ENCODE measurements around the gene UGGT1.

Gene UGGT1

DNA sequence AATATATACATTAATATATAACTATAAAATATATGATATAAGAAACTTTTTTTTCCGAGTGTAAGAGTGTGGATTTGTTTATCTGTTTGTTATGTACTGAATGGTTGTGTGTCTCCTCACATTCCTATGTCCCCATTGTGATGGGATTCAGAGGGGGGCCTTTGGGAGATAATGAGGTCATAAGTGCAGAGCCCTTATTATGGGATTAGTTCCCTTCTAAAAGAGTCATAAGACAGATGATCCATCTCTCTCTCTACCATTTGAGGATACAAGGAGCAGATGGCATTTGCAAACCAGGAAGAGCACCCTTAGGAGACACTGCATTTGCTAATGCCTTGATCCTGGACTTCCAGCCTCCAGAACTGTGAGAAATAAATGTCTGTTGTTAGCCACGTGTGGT is 32.9 kb upstream of the UGGT1 start:
- Histone ChIP-seq H3K4me2 (ENCODE audit: low read length) (no peak overlapping the region), H3K9me3 (ENCODE audit: control insufficient read depth, insufficient read depth, low read length) (no peaks in the 10 kb centered on the region), H4K20me1 (ENCODE audit: control insufficient read depth, insufficient read depth, low read depth, low read length) (no peaks in the 10 kb centered on the region), H3K4me1 (ENCODE audit: control insufficient read depth, low read length) (no peaks in the 10 kb centered on the region), H3K79me2 (ENCODE audit: control insufficient read depth, low read length) (no peaks in the 10 kb centered on the region), H3K27ac (ENCODE audit: low read depth, low read length) (no peak overlapping the region), H3K4me3 (ENCODE audit: low read length) (no peak overlapping the region), H3K9me2 (replicated peaks; ENCODE audit: control insufficient read depth, low read length) (no peaks in the 10 kb centered on the region), H3K36me3 (ENCODE audit: control insufficient read depth, low read length) (no peaks in the 10 kb centered on the region), H3K27me3 (ENCODE audit: control insufficient read depth, low read length) (0 out of 2 replicates have a peak, but pooled peaks cover 6% of the 10 kb centered on the region), H3F3A (ENCODE audit: control insufficient read depth, insufficient read depth) (no peaks in the 10 kb centered on the region)
- TF ChIP-seq EZH2phosphoT487 (IDR thresholded peaks at IDR 0.05; ENCODE audit: borderline replicate concordance, low read length) = no peak
- TF ChIP-seq, protein P1, sequence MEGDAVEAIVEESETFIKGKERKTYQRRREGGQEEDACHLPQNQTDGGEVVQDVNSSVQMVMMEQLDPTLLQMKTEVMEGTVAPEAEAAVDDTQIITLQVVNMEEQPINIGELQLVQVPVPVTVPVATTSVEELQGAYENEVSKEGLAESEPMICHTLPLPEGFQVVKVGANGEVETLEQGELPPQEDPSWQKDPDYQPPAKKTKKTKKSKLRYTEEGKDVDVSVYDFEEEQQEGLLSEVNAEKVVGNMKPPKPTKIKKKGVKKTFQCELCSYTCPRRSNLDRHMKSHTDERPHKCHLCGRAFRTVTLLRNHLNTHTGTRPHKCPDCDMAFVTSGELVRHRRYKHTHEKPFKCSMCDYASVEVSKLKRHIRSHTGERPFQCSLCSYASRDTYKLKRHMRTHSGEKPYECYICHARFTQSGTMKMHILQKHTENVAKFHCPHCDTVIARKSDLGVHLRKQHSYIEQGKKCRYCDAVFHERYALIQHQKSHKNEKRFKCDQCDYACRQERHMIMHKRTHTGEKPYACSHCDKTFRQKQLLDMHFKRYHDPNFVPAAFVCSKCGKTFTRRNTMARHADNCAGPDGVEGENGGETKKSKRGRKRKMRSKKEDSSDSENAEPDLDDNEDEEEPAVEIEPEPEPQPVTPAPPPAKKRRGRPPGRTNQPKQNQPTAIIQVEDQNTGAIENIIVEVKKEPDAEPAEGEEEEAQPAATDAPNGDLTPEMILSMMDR (IDR thresholded peaks at IDR 0.05; ENCODE audit: low read depth, low read length, poor library complexity, severe bottlenecking) = no peak

- no peaks in the 10 kb centered on the region for H3K79me2 ChIP-seq (ENCODE audit: control insufficient read depth, low read length)
- H3K4me3 ChIP-seq (ENCODE audit: low read length) = no peak overlapping the region
- H3K27ac ChIP-seq (ENCODE audit: low read depth, low read length) = no peak overlapping the region
- H3K4me1 ChIP-seq (ENCODE audit: control insufficient read depth, low read length) = no peaks in the 10 kb centered on the region
- H3K9me2 ChIP-seq (replicated peaks; ENCODE audit: control insufficient read depth, low read length) = no peaks in the 10 kb centered on the region
- no peaks in the 10 kb centered on the region for H4K20me1 ChIP-seq (ENCODE audit: control insufficient read depth, insufficient read depth, low read depth, low read length)
- H3K9me3 ChIP-seq (ENCODE audit: control insufficient read depth, insufficient read depth, low read length) = no peaks in the 10 kb centered on the region
- TF ChIP-seq, protein P1 (IDR thresholded peaks at IDR 0.05; ENCODE audit: low read depth, low read length, poor library complexity, severe bottlenecking) = no peak
- no peak overlapping the region for H3K4me2 ChIP-seq (ENCODE audit: low read length)
- H3K36me3 ChIP-seq (ENCODE audit: control insufficient read depth, low read length) = no peaks in the 10 kb centered on the region
- no peaks in the 10 kb centered on the region for H3F3A ChIP-seq (ENCODE audit: control insufficient read depth, insufficient read depth)
- 0 out of 2 replicates have a peak, but pooled peaks cover 6% of the 10 kb centered on the region for H3K27me3 ChIP-seq (ENCODE audit: control insufficient read depth, low read length)
These were observed 28.4 kb upstream of the UGGT1 start for GRCh38 chr2:128062571-128062970.

GRCh38 chr2:128064353-128064752 is 26.6 kb upstream of the UGGT1 start:
- no peaks in the 10 kb centered on the region for H3K9me3 ChIP-seq (ENCODE audit: control insufficient read depth, insufficient read depth, low read length)
- H3K4me1 ChIP-seq (ENCODE audit: control insufficient read depth, low read length) = no peaks in the 10 kb centered on the region
- H3K4me2 ChIP-seq (ENCODE audit: low read length) = no peak overlapping the region
- TF ChIP-seq, protein P1 (IDR thresholded peaks at IDR 0.05; ENCODE audit: low read depth, low read length, poor library complexity, severe bottlenecking) = no peak
- no peak for TF ChIP-seq EZH2phosphoT487 (IDR thresholded peaks at IDR 0.05; ENCODE audit: borderline replicate concordance, low read length)
- no peak overlapping the region for H3K27ac ChIP-seq (ENCODE audit: low read depth, low read length)
- no peaks in the 10 kb centered on the region for H4K20me1 ChIP-seq (ENCODE audit: control insufficient read depth, insufficient read depth, low read depth, low read length)
- no peak overlapping the region for H3K4me3 ChIP-seq (ENCODE audit: low read length)
- no peaks in the 10 kb centered on the region for H3K9me2 ChIP-seq (replicated peaks; ENCODE audit: control insufficient read depth, low read length)
- no peaks in the 10 kb centered on the region for H3K36me3 ChIP-seq (ENCODE audit: control insufficient read depth, low read length)
- no peaks in the 10 kb centered on the region for H3F3A ChIP-seq (ENCODE audit: control insufficient read depth, insufficient read depth)
- H3K27me3 ChIP-seq (ENCODE audit: control insufficient read depth, low read length) = 0 out of 2 replicates have a peak, but pooled peaks cover 6% of the 10 kb centered on the region
- H3K79me2 ChIP-seq (ENCODE audit: control insufficient read depth, low read length) = no peaks in the 10 kb centered on the region

- TF ChIP-seq, protein P1 (IDR thresholded peaks at IDR 0.05; ENCODE audit: low read depth, low read length, poor library complexity, severe bottlenecking) = no peak
- TF ChIP-seq EZH2phosphoT487 (IDR thresholded peaks at IDR 0.05; ENCODE audit: borderline replicate concordance, low read length) = no peak
- Histone ChIP-seq H3K36me3 (ENCODE audit: control insufficient read depth, low read length) (no peaks in the 10 kb centered on the region), H3K79me2 (ENCODE audit: control insufficient read depth, low read length) (no peaks in the 10 kb centered on the region), H3K27me3 (ENCODE audit: control insufficient read depth, low read length) (no peaks in the 10 kb centered on the region), H3K4me1 (ENCODE audit: control insufficient read depth, low read length) (no peaks in the 10 kb centered on the region), H3K9me2 (replicated peaks; ENCODE audit: control insufficient read depth, low read length) (no peaks in the 10 kb centered on the region), H4K20me1 (ENCODE audit: control insufficient read depth, insufficient read depth, low read depth, low read length) (no peaks in the 10 kb centered on the region), H3K27ac (ENCODE audit: low read depth, low read length) (no peak overlapping the region), H3K4me2 (ENCODE audit: low read length) (no peak overlapping the region), H3F3A (ENCODE audit: control insufficient read depth, insufficient read depth) (no peaks in the 10 kb centered on the region), H3K4me3 (ENCODE audit: low read length) (no peak overlapping the region), H3K9me3 (ENCODE audit: control insufficient read depth, insufficient read depth, low read length) (no peaks in the 10 kb centered on the region)
These were observed 21.2 kb upstream of the UGGT1 start for GRCh38 chr2:128069769-128070168.

Measured in DOHH2 (cell line).